ENCODE measurements around the gene HCFC1.

DNA sequence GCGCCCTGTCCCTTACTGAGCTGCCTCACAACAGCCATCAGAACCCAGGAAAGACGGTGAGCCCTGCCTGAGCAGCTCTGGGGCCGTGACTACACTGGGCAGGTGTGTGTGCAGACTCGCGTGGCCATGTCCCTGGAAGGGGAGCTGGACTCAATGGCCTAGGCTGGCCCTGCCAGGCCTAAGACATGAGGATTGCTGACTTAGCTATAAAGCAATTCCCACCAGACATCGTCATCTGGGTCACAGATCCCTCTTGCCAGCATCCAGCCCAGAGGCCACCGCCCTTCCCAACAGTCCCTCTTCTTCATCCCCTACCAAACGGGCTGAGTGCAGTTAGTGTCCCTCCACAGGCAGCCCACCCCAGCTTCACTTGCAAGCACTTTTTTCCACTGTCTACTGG, 40.5 kb downstream of the HCFC1 start:
- TF ChIP-seq POLR2A (IDR thresholded peaks at IDR 0.05) = no peak
- TF ChIP-seq, protein P1, sequence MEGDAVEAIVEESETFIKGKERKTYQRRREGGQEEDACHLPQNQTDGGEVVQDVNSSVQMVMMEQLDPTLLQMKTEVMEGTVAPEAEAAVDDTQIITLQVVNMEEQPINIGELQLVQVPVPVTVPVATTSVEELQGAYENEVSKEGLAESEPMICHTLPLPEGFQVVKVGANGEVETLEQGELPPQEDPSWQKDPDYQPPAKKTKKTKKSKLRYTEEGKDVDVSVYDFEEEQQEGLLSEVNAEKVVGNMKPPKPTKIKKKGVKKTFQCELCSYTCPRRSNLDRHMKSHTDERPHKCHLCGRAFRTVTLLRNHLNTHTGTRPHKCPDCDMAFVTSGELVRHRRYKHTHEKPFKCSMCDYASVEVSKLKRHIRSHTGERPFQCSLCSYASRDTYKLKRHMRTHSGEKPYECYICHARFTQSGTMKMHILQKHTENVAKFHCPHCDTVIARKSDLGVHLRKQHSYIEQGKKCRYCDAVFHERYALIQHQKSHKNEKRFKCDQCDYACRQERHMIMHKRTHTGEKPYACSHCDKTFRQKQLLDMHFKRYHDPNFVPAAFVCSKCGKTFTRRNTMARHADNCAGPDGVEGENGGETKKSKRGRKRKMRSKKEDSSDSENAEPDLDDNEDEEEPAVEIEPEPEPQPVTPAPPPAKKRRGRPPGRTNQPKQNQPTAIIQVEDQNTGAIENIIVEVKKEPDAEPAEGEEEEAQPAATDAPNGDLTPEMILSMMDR (IDR thresholded peaks at IDR 0.05) = no peak
